Measurements from ENCODE around the gene TERT. TPM values are rescaled to one million over a fixed set of nuclear protein-coding genes. Genes with fewer than 3 reads are reported as not detected.

The TERT gene
- total RNA-seq, 2 experiments from 2014 or later = 4.7 to 7.3 TPM

DNA sequence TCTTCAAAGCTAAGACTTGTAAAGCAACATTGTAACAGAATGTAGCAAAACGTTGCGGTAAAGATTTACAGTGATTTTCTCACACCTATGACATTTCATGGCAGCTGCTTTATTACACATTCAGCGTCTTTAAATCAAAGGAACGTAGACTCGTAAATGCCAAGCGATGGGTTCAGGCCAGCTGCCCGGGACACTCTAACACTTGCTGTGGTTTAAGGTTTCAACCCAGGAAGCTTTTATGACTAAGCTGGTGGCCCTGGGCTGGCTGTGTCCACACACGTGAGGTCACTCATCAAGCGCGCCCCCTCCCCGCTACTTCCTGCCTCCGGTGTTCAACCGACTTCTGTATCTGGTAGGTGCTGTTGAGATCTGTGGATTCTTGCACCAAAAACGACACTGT is 67.2 kb downstream of the TERT start:
- Mint-ChIP-seq H3K4me1 (ENCODE audit: low read depth) (no peaks in the 10 kb centered on the region), H3K9me3 (no peaks in the 10 kb centered on the region), H3K27ac (no peak overlapping the region), H3K27me3 (peaks cover 7% of the 10 kb centered on the region), H3K36me3 (no peaks in the 10 kb centered on the region), H3K4me3 (no peak overlapping the region)
- intact Hi-C loops (cut with micrococcal nuclease) = no loop called here
- no peak for DNase-seq
- ChIA-PET CTCF (no interaction called here), POLR2A (no interaction called here)

DNA sequence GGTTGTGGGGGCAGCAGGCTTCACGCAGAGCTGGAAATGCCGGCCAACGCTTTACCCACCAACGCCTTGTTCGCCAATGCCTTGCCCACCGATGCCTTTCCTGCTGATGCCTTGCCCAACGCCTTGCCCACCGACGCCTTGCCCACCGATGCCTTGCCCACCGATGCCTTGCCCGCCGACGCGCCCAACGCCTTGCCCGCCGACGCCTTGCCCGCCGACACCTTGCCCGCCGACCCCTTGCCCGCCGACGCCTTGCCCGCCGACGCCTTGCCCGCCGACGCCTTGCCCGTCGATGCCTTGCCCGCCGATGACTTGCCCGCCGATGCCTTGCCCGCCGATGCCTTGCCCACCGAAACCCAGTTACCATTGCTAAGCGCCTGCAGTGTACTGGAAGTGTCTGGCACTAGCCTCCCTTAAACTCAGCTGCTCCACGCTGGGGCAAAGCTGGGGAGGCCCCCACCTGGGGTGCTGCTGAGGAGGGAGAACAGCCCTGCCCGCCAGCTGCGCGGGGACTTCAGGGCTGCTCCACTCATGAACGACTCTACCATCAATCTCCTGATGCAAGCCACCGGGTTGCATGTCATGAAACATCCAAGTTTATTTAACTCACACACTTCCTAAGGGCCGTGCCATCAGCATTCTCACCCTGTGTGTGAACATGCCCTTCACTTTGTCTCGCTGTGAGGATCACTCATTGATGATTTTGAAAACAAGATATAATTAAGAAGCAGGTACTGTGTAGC is 67.9 kb downstream of the TERT start:
- no peak for DNase-seq
- H3K4me3 Mint-ChIP-seq = no peak overlapping the region
- no peaks in the 10 kb centered on the region for H3K36me3 Mint-ChIP-seq
- no peaks in the 10 kb centered on the region for H3K4me1 Mint-ChIP-seq (ENCODE audit: low read depth)
- no peak overlapping the region for H3K27ac Mint-ChIP-seq
- H3K9me3 Mint-ChIP-seq = no peaks in the 10 kb centered on the region
- POLR2A ChIA-PET = no interaction called here
- peaks cover 7% of the 10 kb centered on the region for H3K27me3 Mint-ChIP-seq
- CTCF ChIA-PET = no interaction called here
- intact Hi-C loops (cut with micrococcal nuclease) = no loop called here

DNA sequence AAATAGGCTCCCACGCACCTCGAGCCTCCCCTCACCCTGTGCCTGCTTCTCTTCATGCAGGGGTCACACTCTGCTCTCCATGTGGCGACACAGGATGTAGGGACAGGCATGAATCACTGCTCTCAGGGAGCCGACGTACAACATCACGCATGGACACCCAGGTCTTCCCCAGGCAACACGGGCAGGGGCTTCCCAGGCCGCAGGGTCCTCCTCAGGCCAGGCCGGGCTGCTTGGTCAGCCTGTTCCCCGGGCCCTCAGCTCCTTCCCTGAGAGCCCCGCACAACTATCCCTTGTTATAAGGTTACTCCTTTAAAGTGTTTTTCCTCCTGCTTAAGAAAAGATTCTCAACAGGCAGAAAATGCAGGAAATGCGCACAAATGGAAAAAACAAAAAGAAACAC is 68.6 kb downstream of the TERT start:
- no peaks in the 10 kb centered on the region for H3K9me3 Mint-ChIP-seq
- no peaks in the 10 kb centered on the region for H3K36me3 Mint-ChIP-seq
- intact Hi-C loops (cut with micrococcal nuclease) = no loop called here
- no peak overlapping the region for H3K4me3 Mint-ChIP-seq
- peaks cover 7% of the 10 kb centered on the region for H3K27me3 Mint-ChIP-seq
- H3K27ac Mint-ChIP-seq = no peak overlapping the region
- no peak for DNase-seq
- ChIA-PET POLR2A (no interaction called here), CTCF (no interaction called here)
- no peaks in the 10 kb centered on the region for H3K4me1 Mint-ChIP-seq (ENCODE audit: low read depth)

DNA sequence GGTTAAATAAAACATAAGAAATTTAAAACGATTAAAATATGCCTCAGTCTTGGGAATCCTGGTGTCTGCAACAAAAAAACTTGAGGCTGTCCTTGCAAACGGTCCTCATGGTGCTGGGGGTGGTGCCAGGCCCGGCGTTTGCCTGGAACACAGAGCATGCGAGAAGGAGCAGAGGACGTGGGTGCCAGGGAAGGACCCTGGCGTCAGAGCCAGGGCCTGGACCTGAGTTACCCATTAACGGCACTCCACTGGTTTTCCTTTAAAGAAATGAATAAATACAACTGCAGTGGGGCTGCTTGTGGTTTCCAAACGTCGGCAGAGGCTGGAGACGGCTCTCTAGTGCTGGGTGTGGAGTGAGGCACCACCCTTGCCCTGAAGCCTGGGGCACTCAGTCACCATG is 69.8 kb downstream of the TERT start, which contains the start of gene SLC6A18:
TSS of gene SLC6A18 (plus strand) at position 301 of the 400 bp plus-strand sequence. CDS start at position 398, 97 bp downstream.
- H3K9me3 Mint-ChIP-seq = no peaks in the 10 kb centered on the region
- CTCF ChIA-PET = no interaction called here

DNA sequence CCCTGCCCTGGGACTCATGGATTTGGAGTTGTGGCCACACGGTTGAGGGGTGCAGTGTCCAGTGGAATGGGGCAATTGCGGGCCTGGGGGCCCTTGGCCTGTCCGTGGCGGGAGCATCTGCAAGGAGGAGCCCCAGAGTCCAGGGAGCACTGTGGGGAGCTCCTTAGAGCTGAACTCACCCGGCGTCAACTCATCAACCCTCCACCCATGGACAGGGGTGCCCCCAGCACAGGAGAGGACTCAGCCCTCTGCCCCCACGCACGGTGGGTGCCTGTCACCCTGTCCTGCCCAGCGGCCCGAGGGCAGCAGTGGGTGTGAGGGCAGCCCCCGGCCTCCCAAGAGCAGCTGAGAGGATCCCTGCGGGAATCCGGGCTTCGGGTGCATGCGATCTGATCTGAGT is 70.2 kb downstream of the TERT start:
- Mint-ChIP-seq H3K9me3 (no peaks in the 10 kb centered on the region), H3K27me3 (peaks cover 2% of the 10 kb centered on the region), H3K4me3 (no peak overlapping the region), H3K36me3 (no peaks in the 10 kb centered on the region), H3K27ac (no peak overlapping the region), H3K4me1 (ENCODE audit: low read depth) (no peaks in the 10 kb centered on the region)
- ChIA-PET CTCF (no interaction called here), POLR2A (no interaction called here)
- intact Hi-C loops (cut with micrococcal nuclease) = no loop called here
- no peak for DNase-seq

More for the DNA sequence above, 69.8 kb downstream of the TERT start, which contains the start of gene SLC6A18:
- Mint-ChIP-seq H3K4me3 (no peak within 1 kb of the TSS), H3K27me3 (peaks cover 5% of the 10 kb centered on the region), H3K36me3 (no peaks in the 10 kb centered on the region), H3K4me1 (ENCODE audit: low read depth) (no peaks in the 10 kb centered on the region), H3K27ac (no peak within 1 kb of the TSS)
- POLR2A ChIA-PET = no interaction called here
- intact Hi-C loops (cut with micrococcal nuclease) = no loop called here
- DNase-seq = no peak

DNA sequence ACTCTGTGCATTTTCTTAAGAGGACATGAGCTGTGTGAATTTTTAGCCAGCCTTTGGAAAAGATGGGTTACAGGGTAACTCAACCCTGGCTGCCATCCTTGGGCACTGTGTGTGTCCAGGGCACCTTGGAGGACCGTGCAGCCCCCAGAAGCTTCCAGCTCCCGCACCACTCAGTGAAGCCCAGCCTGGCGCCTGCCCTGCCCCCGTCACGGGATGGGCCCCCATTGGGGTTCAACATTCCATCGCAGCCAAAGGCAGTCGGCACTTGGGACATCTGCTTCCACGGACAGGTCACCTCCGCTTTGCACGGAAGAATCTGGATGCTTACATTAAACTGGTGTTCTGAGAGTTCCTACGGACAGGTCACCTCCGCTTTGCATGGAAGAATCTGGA is 71.6 kb downstream of the TERT start:
- H3K27me3 Mint-ChIP-seq = no peaks in the 10 kb centered on the region
- intact Hi-C loops (cut with micrococcal nuclease) = no loop called here
- CTCF ChIA-PET = no interaction called here

DNA sequence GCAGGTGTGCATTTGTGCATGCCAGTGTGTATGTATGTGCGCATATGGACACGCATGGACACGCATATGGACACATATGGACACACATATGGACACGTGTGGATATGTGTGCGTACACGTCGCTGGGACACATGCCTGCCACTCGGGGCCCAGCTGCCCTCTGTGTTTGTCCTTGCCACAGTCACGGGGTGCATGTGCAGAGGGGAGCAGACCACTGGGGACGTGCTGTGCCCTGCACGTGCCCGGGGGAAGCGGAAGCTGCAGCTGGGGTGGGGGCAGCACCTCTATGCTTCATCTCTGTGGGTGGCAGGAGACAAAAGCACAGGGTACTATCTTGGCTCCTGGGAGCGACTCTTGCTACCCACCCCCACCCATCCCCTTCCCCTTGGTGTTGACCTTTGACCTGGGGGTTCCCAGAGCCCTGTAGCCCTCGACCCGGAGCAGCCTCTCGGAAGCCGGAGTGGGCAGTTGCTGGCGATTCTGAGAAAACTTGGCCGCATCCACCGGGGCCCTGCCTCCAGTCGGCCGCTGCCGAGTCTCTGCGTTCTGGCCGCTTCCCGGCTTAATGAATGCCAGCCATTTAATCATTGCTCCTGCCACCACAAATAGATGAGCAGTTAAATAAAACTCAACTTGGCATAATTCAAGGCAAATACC is 72.1 kb downstream of the TERT start:
- ChIA-PET CTCF (no interaction called here), POLR2A (no interaction called here)
- Mint-ChIP-seq H3K9me3 (no peaks in the 10 kb centered on the region), H3K27ac (no peak overlapping the region), H3K4me3 (no peak overlapping the region), H3K27me3 (peaks cover 1% of the 10 kb centered on the region), H3K4me1 (ENCODE audit: low read depth) (peaks cover 3% of the 10 kb centered on the region), H3K36me3 (no peaks in the 10 kb centered on the region)
- DNase-seq = no peak
- intact Hi-C loops (cut with micrococcal nuclease) = no loop called here

More for the DNA sequence above, 71.6 kb downstream of the TERT start:
- DNase-seq = no peak
- Mint-ChIP-seq H3K4me3 (no peak overlapping the region), H3K9me3 (no peaks in the 10 kb centered on the region), H3K27ac (no peak overlapping the region), H3K4me1 (ENCODE audit: low read depth) (no peaks in the 10 kb centered on the region), H3K36me3 (no peaks in the 10 kb centered on the region)
- POLR2A ChIA-PET = no interaction called here

DNA sequence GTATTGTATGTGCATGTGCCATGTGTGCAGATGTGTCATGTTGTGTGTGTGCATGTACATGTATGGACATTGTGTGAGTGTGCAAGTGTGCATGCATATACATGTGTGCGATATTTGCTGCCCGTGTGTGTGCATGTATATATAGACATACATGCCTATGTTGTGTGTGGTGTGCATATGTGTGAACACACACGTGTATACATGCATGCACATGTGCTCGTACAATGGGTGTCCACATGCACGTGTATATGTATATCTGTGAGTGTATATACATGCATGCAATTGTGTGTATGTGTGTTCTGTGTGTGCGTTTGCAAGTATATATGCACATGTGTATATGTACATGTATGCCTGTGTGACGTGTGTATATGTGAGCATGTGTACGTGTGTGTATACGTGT is 72.7 kb downstream of the TERT start:
- DNase-seq = no peak
- H3K27me3 Mint-ChIP-seq = peaks cover 1% of the 10 kb centered on the region
- peaks cover 3% of the 10 kb centered on the region for H3K4me1 Mint-ChIP-seq (ENCODE audit: low read depth)
- POLR2A ChIA-PET = no interaction called here
- H3K36me3 Mint-ChIP-seq = no peaks in the 10 kb centered on the region
- H3K9me3 Mint-ChIP-seq = no peaks in the 10 kb centered on the region
- intact Hi-C loops (cut with micrococcal nuclease) = no loop called here
- H3K4me3 Mint-ChIP-seq = no peak overlapping the region
- H3K27ac Mint-ChIP-seq = no peak overlapping the region
- CTCF ChIA-PET = no interaction called here

DNA sequence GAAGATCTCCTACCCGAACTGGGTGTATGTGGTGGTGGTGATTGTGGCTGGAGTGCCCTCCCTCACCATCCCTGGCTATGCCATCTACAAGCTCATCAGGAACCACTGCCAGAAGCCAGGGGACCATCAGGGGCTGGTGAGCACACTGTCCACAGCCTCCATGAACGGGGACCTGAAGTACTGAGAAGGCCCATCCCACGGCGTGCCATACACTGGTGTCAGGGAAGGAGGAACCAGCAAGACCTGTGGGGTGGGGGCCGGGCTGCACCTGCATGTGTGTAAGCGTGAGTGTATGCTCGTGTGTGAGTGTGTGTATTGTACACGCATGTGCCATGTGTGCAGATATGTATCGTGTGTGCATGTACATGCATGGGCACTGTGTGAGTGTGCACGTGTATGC is 73.1 kb downstream of the TERT start:
- POLR2A ChIA-PET = no interaction called here
- CTCF ChIA-PET = no interaction called here
- peaks cover 1% of the 10 kb centered on the region for H3K27me3 Mint-ChIP-seq
- H3K4me1 Mint-ChIP-seq (ENCODE audit: low read depth) = peaks cover 3% of the 10 kb centered on the region
- no peaks in the 10 kb centered on the region for H3K9me3 Mint-ChIP-seq
- intact Hi-C loops (cut with micrococcal nuclease) = no loop called here
- no peak overlapping the region for H3K4me3 Mint-ChIP-seq
- H3K27ac Mint-ChIP-seq = no peak overlapping the region
- no peaks in the 10 kb centered on the region for H3K36me3 Mint-ChIP-seq
- DNase-seq = no peak

DNA sequence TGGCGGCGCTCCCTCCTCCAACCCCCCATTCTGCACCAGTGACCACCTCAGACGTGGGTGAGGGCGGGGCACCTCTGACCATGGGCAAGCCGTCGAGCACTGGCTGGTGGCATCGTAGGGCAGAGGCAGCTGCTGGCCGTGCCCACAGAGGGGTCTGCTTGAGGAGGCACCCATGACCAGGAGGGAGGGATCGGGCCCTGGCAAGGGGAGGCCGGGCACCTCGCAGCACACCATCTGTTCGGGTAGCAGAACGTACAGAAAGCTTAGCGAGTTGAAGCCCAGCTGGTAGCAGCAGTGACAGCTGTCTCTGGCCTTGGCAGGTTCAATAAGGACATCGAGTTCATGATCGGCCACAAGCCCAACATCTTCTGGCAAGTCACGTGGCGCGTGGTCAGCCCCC is 74.0 kb downstream of the TERT start:
- no peak for DNase-seq
- H3K36me3 Mint-ChIP-seq = no peaks in the 10 kb centered on the region
- H3K27me3 Mint-ChIP-seq = peaks cover 4% of the 10 kb centered on the region
- H3K9me3 Mint-ChIP-seq = no peaks in the 10 kb centered on the region
- ChIA-PET CTCF (no interaction called here), POLR2A (no interaction called here)
- intact Hi-C loops (cut with micrococcal nuclease) = no loop called here
- H3K4me1 Mint-ChIP-seq (ENCODE audit: low read depth) = peaks cover 3% of the 10 kb centered on the region
- no peak overlapping the region for H3K27ac Mint-ChIP-seq
- no peak overlapping the region for H3K4me3 Mint-ChIP-seq

DNA sequence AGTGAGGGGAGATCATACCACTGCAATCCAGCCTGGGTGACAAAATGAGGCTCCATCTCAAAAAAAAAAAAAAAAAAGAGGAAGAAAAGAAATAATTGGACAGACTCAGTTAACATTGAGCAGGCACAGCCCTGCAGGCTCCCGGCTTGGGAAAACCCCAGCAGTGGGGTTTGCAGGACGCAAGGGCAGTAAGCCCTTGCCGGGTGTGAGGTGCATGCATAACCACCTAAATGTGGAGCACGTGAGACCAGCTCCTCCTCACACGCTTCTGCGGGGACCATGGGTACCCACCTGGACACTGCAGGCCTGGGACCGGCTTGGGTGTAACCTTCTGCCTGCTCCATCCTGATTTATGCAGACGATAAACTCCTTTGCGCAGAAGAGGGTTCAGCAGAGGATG is 74.5 kb downstream of the TERT start:
- DNase-seq = no peak
- ChIA-PET POLR2A (no interaction called here), CTCF (no interaction called here)
- peaks cover 4% of the 10 kb centered on the region for H3K27me3 Mint-ChIP-seq
- no peaks in the 10 kb centered on the region for H3K36me3 Mint-ChIP-seq
- no peak overlapping the region for H3K4me3 Mint-ChIP-seq
- no peaks in the 10 kb centered on the region for H3K9me3 Mint-ChIP-seq
- H3K4me1 Mint-ChIP-seq (ENCODE audit: low read depth) = peaks cover 3% of the 10 kb centered on the region
- H3K27ac Mint-ChIP-seq = no peak overlapping the region
- intact Hi-C loops (cut with micrococcal nuclease) = no loop called here

DNA sequence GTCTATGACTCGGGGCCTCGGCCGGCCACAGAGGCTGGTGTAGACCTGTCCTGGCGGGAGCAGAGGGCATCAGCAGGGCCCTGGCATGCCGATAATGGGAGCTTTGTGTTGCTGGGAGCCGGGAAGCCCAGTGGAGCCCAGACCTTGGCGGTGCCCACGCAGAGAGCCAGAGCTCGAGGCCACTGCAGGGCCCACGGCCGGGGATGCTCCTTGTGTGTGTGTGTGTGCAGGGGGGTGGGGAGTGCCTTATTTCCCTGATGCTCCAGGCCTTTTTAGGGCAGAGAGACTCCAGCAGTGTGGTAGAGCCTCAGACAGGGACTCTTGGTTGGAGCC is 75.1 kb downstream of the TERT start:
- Mint-ChIP-seq H3K36me3 (no peaks in the 10 kb centered on the region), H3K27me3 (peaks cover 4% of the 10 kb centered on the region), H3K27ac (no peak overlapping the region), H3K9me3 (no peaks in the 10 kb centered on the region), H3K4me1 (ENCODE audit: low read depth) (peaks cover 3% of the 10 kb centered on the region), H3K4me3 (no peak overlapping the region)
- ChIA-PET CTCF (no interaction called here), POLR2A (no interaction called here)
- intact Hi-C loops (cut with micrococcal nuclease) = no loop called here
- DNase-seq = no peak

DNA sequence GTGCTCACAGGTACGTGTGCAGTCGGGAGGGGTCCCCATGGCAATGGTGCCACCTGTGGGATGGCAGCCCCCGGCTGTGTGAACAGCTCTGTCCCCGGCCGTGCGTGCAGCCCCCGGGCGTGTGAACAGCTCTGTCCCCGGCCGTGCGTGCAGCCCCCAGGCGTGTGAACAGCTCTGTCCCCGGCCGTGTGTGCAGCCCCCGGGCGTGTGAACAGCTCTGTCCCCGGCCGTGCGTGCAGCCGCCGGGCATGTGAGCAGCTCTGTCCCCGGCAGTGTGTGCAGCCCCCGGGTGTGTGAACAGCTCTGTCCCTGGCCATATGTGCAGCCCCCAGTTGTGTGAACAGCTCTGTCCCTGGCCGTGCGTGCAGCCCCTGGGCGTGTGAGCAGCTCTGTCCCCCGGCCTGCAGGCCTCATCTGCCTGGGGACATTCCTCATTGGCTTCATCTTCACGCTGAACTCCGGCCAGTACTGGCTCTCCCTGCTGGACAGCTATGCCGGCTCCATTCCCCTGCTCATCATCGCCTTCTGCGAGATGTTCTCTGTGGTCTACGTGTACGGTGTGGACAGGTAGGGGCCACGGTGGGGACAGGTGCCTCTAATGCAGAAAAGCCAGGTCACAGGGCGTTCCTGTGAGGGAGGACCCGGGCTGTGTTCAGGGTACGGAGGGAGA is 75.6 kb downstream of the TERT start:
- Mint-ChIP-seq H3K27ac (no peak overlapping the region), H3K36me3 (no peaks in the 10 kb centered on the region), H3K27me3 (peaks cover 4% of the 10 kb centered on the region), H3K4me3 (no peak overlapping the region), H3K4me1 (ENCODE audit: low read depth) (peaks cover 3% of the 10 kb centered on the region), H3K9me3 (no peaks in the 10 kb centered on the region)
- POLR2A ChIA-PET = no interaction called here
- CTCF ChIA-PET = no interaction called here
- intact Hi-C loops (cut with micrococcal nuclease) = no loop called here
- no peak for DNase-seq
